ENCODE data around the gene PDGFRB. TPM values are rescaled to one million over a fixed set of nuclear protein-coding genes. Genes with fewer than 3 reads are reported as not detected.

The PDGFRB gene
- total and polyA plus RNA-seq, 4 donors: 5.2 to 13.1 (median 8.3) TPM

DNA sequence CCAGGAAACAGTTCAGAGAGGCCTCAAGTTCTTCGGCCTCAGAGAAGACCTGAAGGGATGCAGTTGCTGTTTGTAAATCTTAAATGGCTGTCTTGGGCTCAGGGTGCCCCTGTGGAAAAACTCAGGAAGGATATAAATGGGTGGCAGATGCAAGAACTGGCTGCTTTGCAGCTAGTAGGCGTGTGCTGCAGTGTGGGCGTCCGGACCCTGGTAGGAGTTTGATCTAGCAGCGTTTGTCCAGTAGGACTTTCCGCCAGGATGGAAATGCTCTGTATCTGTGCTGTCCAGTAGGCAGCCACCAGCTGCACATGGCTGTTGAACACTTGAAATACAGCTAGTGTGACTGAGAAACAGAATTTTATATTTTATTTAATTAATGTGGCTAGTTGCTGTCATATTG lies 18.6 kb upstream of the PDGFRB start:
- DNase-seq (ENCODE audit: low spot score): no peak

DNA sequence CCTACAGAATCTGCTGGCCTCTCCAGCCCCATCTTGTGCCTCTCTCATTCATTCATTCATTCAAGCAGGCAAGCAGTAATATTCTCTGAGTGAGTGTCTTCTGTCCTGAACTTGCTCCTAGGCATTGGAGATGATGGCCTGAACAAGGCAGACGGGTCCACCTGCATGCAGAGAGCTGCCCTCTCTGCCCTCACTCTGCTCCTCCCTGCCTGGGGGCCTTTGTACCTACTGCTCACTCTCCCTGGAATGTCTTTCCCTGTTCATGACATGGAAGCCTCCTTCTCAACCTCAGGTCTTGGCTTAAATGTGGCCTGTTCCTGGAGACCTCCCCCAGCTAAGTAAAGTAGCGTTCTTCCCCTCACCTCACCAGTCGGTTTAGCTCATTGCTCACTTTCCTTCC lies 17.5 kb upstream of the PDGFRB start:
- Histone ChIP-seq H3K27me3 (ENCODE audit: control insufficient read depth in 4 of 4, insufficient read depth in 4 of 4, low read length in 3 of 4) (no peaks in the 10 kb centered on the region), H3K9me3 (ENCODE audit: control insufficient read depth in 4 of 4, low read length in 3 of 4) (no peaks in the 10 kb centered on the region), H3K9ac (ENCODE audit: low read depth in 1 of 2, low read length in 2 of 2) (no peak overlapping the region), H3K27ac (ENCODE audit: low read depth in 1 of 2, low read length in 2 of 2) (no peak overlapping the region), H3K4me3 (ENCODE audit: low read depth in 1 of 3, low read length in 3 of 3) (no peak overlapping the region), H3K36me3 (ENCODE audit: control insufficient read depth in 4 of 4, insufficient read depth in 3 of 4, low read depth in 1 of 4, low read length in 3 of 4) (no peaks in the 10 kb centered on the region), H3K4me1 (ENCODE audit: control insufficient read depth in 4 of 4, insufficient read depth in 4 of 4, low read length in 3 of 4) (no peaks in the 10 kb centered on the region)
- no peak for DNase-seq (ENCODE audit: low spot score)
- WGBS: 87% methylated on average over 3 of the region's 3 CpGs
- no peak for TF ChIP-seq RXRA (IDR thresholded peaks at IDR 0.05)
- no peak for TF ChIP-seq HNF4A (conservative IDR thresholded peaks at IDR 0.05)
- no peak for TF ChIP-seq MAX (IDR thresholded peaks at IDR 0.05)
- TF ChIP-seq NR2F2 (IDR thresholded peaks at IDR 0.05): no peak
- TF ChIP-seq CTCF (IDR thresholded peaks at IDR 0.05; ENCODE audit: low read depth, low read length, missing input control): no peak
- TF ChIP-seq, protein P1, sequence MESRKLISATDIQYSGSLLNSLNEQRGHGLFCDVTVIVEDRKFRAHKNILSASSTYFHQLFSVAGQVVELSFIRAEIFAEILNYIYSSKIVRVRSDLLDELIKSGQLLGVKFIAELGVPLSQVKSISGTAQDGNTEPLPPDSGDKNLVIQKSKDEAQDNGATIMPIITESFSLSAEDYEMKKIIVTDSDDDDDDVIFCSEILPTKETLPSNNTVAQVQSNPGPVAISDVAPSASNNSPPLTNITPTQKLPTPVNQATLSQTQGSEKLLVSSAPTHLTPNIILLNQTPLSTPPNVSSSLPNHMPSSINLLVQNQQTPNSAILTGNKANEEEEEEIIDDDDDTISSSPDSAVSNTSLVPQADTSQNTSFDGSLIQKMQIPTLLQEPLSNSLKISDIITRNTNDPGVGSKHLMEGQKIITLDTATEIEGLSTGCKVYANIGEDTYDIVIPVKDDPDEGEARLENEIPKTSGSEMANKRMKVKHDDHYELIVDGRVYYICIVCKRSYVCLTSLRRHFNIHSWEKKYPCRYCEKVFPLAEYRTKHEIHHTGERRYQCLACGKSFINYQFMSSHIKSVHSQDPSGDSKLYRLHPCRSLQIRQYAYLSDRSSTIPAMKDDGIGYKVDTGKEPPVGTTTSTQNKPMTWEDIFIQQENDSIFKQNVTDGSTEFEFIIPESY (IDR thresholded peaks at IDR 0.05): no peak
- TF ChIP-seq, protein P2, sequence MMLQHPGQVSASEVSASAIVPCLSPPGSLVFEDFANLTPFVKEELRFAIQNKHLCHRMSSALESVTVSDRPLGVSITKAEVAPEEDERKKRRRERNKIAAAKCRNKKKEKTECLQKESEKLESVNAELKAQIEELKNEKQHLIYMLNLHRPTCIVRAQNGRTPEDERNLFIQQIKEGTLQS (IDR thresholded peaks at IDR 0.05): no peak
- no peak for TF ChIP-seq EGR1 (IDR thresholded peaks at IDR 0.05; ENCODE audit: low read depth in 2 of 2)
- no peak for TF ChIP-seq JUND (IDR thresholded peaks at IDR 0.05)
- no peak for TF ChIP-seq HNF4G (IDR thresholded peaks at IDR 0.05)

More for the DNA sequence above, 18.6 kb upstream of the PDGFRB start:
- no peaks in the 10 kb centered on the region for H3K9me3 ChIP-seq (ENCODE audit: control insufficient read depth in 4 of 4, low read length in 3 of 4)
- H3K27ac ChIP-seq (ENCODE audit: low read depth in 1 of 2, low read length in 2 of 2): no peak overlapping the region
- no peaks in the 10 kb centered on the region for H3K27me3 ChIP-seq (ENCODE audit: control insufficient read depth in 4 of 4, insufficient read depth in 4 of 4, low read length in 3 of 4)
- H3K4me1 ChIP-seq (ENCODE audit: control insufficient read depth in 4 of 4, insufficient read depth in 4 of 4, low read length in 3 of 4): no peaks in the 10 kb centered on the region
- no peaks in the 10 kb centered on the region for H3K36me3 ChIP-seq (ENCODE audit: control insufficient read depth in 4 of 4, insufficient read depth in 3 of 4, low read depth in 1 of 4, low read length in 3 of 4)
- H3K9ac ChIP-seq (ENCODE audit: low read depth in 1 of 2, low read length in 2 of 2): no peak overlapping the region
- H3K4me3 ChIP-seq (ENCODE audit: low read depth in 1 of 3, low read length in 3 of 3): no peak overlapping the region
- TF ChIP-seq, protein P3, sequence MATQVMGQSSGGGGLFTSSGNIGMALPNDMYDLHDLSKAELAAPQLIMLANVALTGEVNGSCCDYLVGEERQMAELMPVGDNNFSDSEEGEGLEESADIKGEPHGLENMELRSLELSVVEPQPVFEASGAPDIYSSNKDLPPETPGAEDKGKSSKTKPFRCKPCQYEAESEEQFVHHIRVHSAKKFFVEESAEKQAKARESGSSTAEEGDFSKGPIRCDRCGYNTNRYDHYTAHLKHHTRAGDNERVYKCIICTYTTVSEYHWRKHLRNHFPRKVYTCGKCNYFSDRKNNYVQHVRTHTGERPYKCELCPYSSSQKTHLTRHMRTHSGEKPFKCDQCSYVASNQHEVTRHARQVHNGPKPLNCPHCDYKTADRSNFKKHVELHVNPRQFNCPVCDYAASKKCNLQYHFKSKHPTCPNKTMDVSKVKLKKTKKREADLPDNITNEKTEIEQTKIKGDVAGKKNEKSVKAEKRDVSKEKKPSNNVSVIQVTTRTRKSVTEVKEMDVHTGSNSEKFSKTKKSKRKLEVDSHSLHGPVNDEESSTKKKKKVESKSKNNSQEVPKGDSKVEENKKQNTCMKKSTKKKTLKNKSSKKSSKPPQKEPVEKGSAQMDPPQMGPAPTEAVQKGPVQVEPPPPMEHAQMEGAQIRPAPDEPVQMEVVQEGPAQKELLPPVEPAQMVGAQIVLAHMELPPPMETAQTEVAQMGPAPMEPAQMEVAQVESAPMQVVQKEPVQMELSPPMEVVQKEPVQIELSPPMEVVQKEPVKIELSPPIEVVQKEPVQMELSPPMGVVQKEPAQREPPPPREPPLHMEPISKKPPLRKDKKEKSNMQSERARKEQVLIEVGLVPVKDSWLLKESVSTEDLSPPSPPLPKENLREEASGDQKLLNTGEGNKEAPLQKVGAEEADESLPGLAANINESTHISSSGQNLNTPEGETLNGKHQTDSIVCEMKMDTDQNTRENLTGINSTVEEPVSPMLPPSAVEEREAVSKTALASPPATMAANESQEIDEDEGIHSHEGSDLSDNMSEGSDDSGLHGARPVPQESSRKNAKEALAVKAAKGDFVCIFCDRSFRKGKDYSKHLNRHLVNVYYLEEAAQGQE (IDR thresholded peaks at IDR 0.05): no peak
- TF ChIP-seq CTCF (IDR thresholded peaks at IDR 0.05; ENCODE audit: low read depth, low read length, missing input control) (no peak), RXRA (IDR thresholded peaks at IDR 0.05) (no peak), TAF1 (conservative IDR thresholded peaks at IDR 0.05) (no peak), EGR1 (IDR thresholded peaks at IDR 0.05; ENCODE audit: low read depth in 2 of 2) (no peak), RAD21 (IDR thresholded peaks at IDR 0.05) (no peak)
- TF ChIP-seq, protein P1 (IDR thresholded peaks at IDR 0.05): no peak
- WGBS: 90% methylated on average over 6 of the region's 6 CpGs
